IPS DF 6.9 (cell line): Measurements from ENCODE around the gene ITPR3.

Experiments
- DNase-seq: peaks from one replicate; pipeline ENCODE4 v3.0.0-alpha.2; 2013; ENCODE audit warnings: low read depth, low spot score
- H3K27ac ChIP-seq: one replicate; pipeline ENCODE4 v1.5.1; 2013; ENCODE audit warnings: low read length, control low read depth
- H3K27me3 ChIP-seq: 2 replicates; pipeline ENCODE4 v1.6.1; 2013; ENCODE audit warnings: mild to moderate bottlenecking, low read length; ENCODE audit not compliant: control insufficient read depth, insufficient read depth
- H3K36me3 ChIP-seq: 2 replicates; pipeline ENCODE4 v1.6.1; 2013; ENCODE audit warnings: low read length; ENCODE audit not compliant: control insufficient read depth, insufficient read depth
- H3K4me1 ChIP-seq: 2 replicates; pipeline ENCODE4 v1.6.1; 2013; ENCODE audit warnings: low read length; ENCODE audit not compliant: control insufficient read depth, insufficient read depth
- H3K4me3 ChIP-seq: 2 replicates; pipeline ENCODE4 v1.5.1; 2013; ENCODE audit warnings: mild to moderate bottlenecking, low read length
- H3K9me3 ChIP-seq: 2 replicates; pipeline ENCODE4 v1.6.1; 2013; ENCODE audit warnings: low read length, inconsistent platforms; ENCODE audit not compliant: control insufficient read depth, insufficient read depth
- WGBS: extraction: QIAGEN DNeasy Blood & Tissue Kit; methylation state at CpG from one replicate; pipeline ENCODE4 v1.1.7; 2013; ENCODE audit warnings: mixed read lengths, missing lambda C conversion rate; ENCODE audit not compliant: insufficient read length, insufficient coverage; 5-methylcytosine and 5-hydroxymethylcytosine counted together

ITPR3 gene

GRCh38 chr6:33583591-33584155 lies 37.4 kb upstream of the ITPR3 start:
- no peak overlapping the region for H3K27ac ChIP-seq
- no peak overlapping the region for H3K4me3 ChIP-seq
- no peak for DNase-seq
- no CpG with 5 or more reads among the region's 8 CpGs for WGBS
- H3K4me1 ChIP-seq: peaks cover 2% of the 10 kb centered on the region; the same call in 1 of the 2 replicates
- no peaks in the 10 kb centered on the region for H3K36me3 ChIP-seq
- no peaks in the 10 kb centered on the region for H3K27me3 ChIP-seq
- no peaks in the 10 kb centered on the region for H3K9me3 ChIP-seq

DNA sequence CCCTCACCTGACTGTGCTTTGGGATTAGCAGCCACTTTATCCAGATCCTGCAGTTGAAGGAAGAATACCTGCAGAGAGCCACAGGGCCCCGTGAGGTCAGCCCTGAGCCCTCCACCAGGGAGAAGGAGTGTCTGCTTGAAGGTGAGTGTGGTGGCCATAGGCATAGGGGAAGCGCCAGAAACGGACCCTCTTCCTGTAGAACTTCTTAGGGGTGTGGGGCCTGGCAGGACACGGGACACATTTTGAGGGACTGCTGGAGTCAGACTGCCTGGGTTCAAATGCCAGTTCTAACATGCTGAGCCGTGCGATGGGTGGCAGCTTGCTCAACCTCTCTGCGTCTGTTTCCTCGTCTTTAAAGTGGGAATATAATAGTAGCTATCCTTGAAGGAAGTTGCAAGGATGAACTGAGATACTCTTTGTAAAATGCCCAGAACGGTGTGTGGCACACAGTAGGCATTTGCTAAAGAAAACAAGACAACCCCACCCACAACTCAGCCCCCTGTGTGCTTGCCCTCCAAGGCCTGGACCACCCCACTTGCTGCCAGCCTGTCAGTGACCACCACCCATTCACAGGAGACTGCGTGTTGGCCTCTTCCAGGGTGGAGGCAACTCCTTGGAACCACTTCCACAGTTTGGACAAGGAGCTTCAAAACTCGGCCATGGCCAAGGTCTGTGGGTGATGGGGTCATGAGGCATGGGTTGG lies 36.3 kb upstream of the ITPR3 start:
- no peak overlapping the region for H3K27ac ChIP-seq
- H3K27me3 ChIP-seq: no peaks in the 10 kb centered on the region
- H3K4me3 ChIP-seq: no peak overlapping the region
- DNase-seq: no peak
- no peaks in the 10 kb centered on the region for H3K36me3 ChIP-seq
- H3K4me1 ChIP-seq: peaks cover 3% of the 10 kb centered on the region
- no peaks in the 10 kb centered on the region for H3K9me3 ChIP-seq
- no CpG with 5 or more reads among the region's 11 CpGs for WGBS

GRCh38 chr6:33585403-33586107 lies 35.6 kb upstream of the ITPR3 start:
- Histone ChIP-seq H3K9me3 (no peaks in the 10 kb centered on the region), H3K27me3 (no peaks in the 10 kb centered on the region), H3K36me3 (no peaks in the 10 kb centered on the region), H3K27ac (no peak overlapping the region), H3K4me1 (peaks cover 9% of the 10 kb centered on the region), H3K4me3 (no peak overlapping the region)
- DNase-seq: peak; percentile 79
- WGBS: no CpG with 5 or more reads among the region's 14 CpGs

DNA sequence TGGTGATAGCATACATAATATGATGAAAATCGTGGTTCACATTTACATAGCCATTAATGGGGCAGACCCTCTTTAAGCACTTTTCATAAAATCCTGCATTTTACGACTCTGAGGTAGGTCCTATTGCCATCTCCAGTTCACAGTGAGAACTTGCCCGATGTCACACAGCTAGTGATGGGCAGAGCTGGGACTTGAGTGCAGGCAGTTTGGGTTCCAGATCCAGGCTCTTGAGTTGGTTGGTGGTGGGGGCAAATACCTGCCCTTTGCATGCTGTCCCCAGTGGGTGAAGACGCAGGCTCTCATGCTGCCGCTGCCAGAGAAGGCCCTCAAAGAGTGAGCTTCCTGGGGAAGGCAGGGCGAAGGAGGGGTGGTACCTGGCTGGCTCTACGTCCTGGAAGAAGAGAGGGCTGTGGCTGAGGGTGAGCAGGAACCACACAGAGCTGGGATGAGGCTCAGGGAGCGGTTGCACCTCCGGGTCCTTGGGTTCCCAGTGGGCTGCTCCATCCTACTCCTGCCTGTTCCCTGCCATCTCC lies 34.9 kb upstream of the ITPR3 start:
- WGBS: no CpG with 5 or more reads among the region's 9 CpGs
- no peak for DNase-seq
- Histone ChIP-seq H3K27me3 (no peaks in the 10 kb centered on the region), H3K27ac (no peak overlapping the region), H3K4me3 (no peak overlapping the region), H3K36me3 (no peaks in the 10 kb centered on the region), H3K4me1 (peaks cover 11% of the 10 kb centered on the region), H3K9me3 (no peaks in the 10 kb centered on the region)

GRCh38 chr6:33587529-33587928 lies 33.6 kb upstream of the ITPR3 start:
- Histone ChIP-seq H3K4me1 (peaks cover 11% of the 10 kb centered on the region), H3K27ac (no peak overlapping the region)

GRCh38 chr6:33588894-33589293 lies 32.2 kb upstream of the ITPR3 start:
- Histone ChIP-seq H3K27me3 (no peaks in the 10 kb centered on the region), H3K4me1 (peaks cover 9% of the 10 kb centered on the region), H3K36me3 (no peaks in the 10 kb centered on the region), H3K27ac (no peak overlapping the region), H3K4me3 (no peak overlapping the region), H3K9me3 (no peaks in the 10 kb centered on the region)
- no peak for DNase-seq
- WGBS: no CpG with 5 or more reads among the region's 4 CpGs

More at GRCh38 chr6:33587529-33587928, 33.6 kb upstream of the ITPR3 start:
- no peaks in the 10 kb centered on the region for H3K27me3 ChIP-seq
- no peaks in the 10 kb centered on the region for H3K9me3 ChIP-seq
- WGBS: no CpG with 5 or more reads among the region's 8 CpGs
- DNase-seq: no peak
- no peak overlapping the region for H3K4me3 ChIP-seq
- H3K36me3 ChIP-seq: no peaks in the 10 kb centered on the region

DNA sequence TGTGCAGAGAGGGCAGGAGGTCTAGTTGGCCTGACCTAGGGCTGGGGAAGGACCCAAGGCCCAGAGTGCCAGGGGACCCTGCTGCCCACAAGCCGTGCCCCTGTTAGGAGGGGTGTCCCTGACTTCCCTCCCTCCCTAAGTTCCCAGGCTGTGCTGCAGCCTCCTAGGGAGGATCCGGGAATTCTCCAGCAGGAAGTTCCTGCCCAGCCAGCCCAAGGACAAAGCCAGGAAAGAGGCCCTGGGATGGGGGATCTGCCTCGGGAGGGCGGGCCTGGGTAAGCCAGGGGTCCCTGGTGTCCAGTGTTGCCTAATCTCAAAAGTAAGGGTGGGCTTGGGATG lies 31.8 kb upstream of the ITPR3 start:
- no peak overlapping the region for H3K27ac ChIP-seq
- no peaks in the 10 kb centered on the region for H3K9me3 ChIP-seq
- H3K4me1 ChIP-seq: peaks cover 9% of the 10 kb centered on the region
- H3K4me3 ChIP-seq: no peak overlapping the region
- no CpG with 5 or more reads among the region's 4 CpGs for WGBS
- no peak for DNase-seq
- H3K27me3 ChIP-seq: no peaks in the 10 kb centered on the region
- H3K36me3 ChIP-seq: no peaks in the 10 kb centered on the region

DNA sequence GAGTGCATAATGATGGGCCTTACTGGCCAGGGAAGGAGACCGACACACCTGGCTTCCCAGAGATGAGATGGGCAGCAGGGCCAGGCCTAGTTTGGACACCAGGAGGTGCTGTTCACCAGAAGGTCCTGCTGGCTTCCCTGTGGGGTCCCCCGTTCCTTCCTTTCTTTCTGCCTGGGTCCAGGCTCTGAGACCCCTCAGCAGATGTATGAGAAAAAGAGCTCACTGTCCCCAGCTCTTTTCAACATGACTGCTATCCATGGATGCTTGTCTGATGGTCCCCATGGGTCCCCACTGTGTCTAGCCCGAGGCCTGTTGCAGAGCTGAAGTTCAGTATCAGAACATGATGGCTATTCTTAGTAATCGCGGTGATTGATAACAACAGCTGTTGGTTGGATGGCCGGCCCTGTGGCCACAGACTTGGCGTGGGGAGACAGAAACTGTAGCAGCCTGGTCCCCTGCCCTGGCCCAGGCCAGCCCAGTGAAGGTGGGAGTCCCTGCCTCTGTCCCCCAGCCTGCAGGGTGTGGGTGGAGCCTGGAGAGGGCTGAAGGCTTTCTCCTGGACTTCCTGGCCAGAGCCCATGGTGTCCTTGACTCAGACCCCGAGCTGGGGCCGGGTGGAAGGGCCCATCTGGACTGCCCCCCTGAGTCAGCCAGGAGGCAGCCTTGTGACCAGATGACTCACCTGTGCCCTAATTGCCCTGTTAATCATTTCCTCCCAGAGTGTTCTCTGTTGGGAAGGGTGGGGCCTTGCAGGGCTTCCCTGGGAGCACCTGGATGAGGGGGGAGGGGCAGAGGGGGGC lies 31.2 kb upstream of the ITPR3 start:
- Histone ChIP-seq H3K4me3 (no peak overlapping the region), H3K36me3 (no peaks in the 10 kb centered on the region), H3K27me3 (no peaks in the 10 kb centered on the region), H3K4me1 (peaks cover 9% of the 10 kb centered on the region), H3K27ac (no peak overlapping the region), H3K9me3 (no peaks in the 10 kb centered on the region)
- WGBS: no CpG with 5 or more reads among the region's 9 CpGs
- DNase-seq: no peak

DNA sequence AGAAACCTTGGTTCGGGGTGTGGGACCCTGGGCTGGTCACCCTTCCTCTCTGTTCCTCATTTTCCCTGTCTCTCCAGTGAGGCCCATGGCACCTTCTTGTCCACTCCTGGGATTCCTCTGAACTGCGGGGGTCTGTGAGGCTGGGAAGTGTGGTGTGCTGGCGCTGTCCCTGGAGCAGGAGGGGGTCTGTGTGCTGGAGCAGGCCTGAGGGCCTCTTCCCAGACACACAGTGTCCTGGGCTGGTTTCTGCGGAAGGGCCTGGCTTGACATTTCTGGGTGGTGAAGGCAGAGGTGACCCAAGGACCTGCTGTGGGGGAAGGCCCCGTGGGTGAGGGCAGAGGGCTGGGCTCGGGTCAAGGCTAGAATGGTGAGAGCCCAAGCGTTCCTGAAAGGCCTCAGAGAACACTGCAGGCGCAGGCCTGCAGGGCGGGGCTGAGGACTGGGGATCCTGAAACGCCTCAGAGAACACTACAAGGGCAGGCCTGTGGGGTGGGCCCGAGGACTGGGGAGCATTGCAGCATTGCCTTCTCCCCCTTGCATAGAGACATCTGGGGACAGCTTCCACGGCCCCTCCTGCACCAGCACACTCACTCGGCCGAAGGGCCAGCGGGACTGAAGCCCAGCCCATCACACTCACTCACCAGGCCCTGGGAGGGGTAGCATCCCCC lies 30.5 kb upstream of the ITPR3 start:
- Histone ChIP-seq H3K4me1 (peaks cover 9% of the 10 kb centered on the region), H3K36me3 (no peaks in the 10 kb centered on the region), H3K9me3 (no peaks in the 10 kb centered on the region), H3K27me3 (no peaks in the 10 kb centered on the region), H3K4me3 (no peak overlapping the region), H3K27ac (no peak overlapping the region)
- DNase-seq: no peak
- no CpG with 5 or more reads among the region's 15 CpGs for WGBS
